Vagina (tissue), 2 donors: ENCODE data around the gene CDKL1. TPM values are rescaled to one million over a fixed set of nuclear protein-coding genes. Genes with fewer than 3 reads are reported as not detected.

ENCODE experiments used
- DNase-seq, 2 donors: peaks; one replicate each; pipeline ENCODE4 v3.0.0-alpha.2; 2017; ENCODE audit errors: extremely low spot score in 2 of 2
- H3K27ac ChIP-seq: fragments of 200-600 bp; sonication (generic); one replicate; pipeline ENCODE4 v1.5.1; 2019
- H3K27me3 ChIP-seq: fragments of 200-600 bp; sonication (generic); one replicate; pipeline ENCODE4 v1.5.1; 2019
- H3K36me3 ChIP-seq, 2 donors: fragments of 200-600 bp; sonication (generic); one replicate each; pipeline ENCODE4 v1.5.1; 2017 to 2019
- H3K4me1 ChIP-seq: fragments of 200-600 bp; sonication (generic); one replicate; pipeline ENCODE4 v1.5.1; 2019
- H3K4me3 ChIP-seq, 2 donors: fragments of 200-600 bp; sonication (generic); 1 replicate in 1 of 2; 2 replicates in 1 of 2; pipeline ENCODE4 v1.5.1; 2016 to 2019
- H3K9me3 ChIP-seq: fragments of 200-600 bp; sonication (generic); one replicate; pipeline ENCODE4 v1.5.1; 2019
- CTCF ChIP-seq, 3 experiments: fragments of 450-650 bp in 2 of 3; fragments of 200-600 bp in 1 of 3; sonication (generic) in 1 of 3; IDR thresholded peaks; one replicate each; pipeline ENCODE4 v1.5.1; 2017 to 2019; ENCODE audit warnings: antibody characterized with exemption in 3 of 3, mild to moderate bottlenecking in 2 of 3, moderate library complexity in 2 of 3
- POLR2A ChIP-seq, 2 donors: fragments of 450-650 bp; IDR thresholded peaks; one replicate each; pipeline ENCODE4 v1.6.1; 2017; ENCODE audit warnings: antibody characterized with exemption in 2 of 2, mild to moderate bottlenecking in 2 of 2, moderate library complexity in 2 of 2
- POLR2AphosphoS5 ChIP-seq, 2 donors: sonication (generic); formaldehyde crosslinking; IDR thresholded peaks; one replicate each; pipeline ENCODE4 v1.9.0; 2017; ENCODE audit warnings: antibody characterized with exemption in 2 of 2, mild to moderate bottlenecking in 2 of 2, low read depth in 1 of 2; ENCODE audit not compliant: insufficient read depth in 1 of 2
- intact Hi-C: fragments of 100-400 bp; cut with DNase I; formaldehyde crosslinking; loops from one replicate; pipeline ENCODE4 v1.15.1; 2023
- total RNA-seq: library from RNA; depleted of rRNA; stranded (reverse); fragments of >200 nt; gene quantifications from one replicate; pipeline ENCODE4 v1.2.3, GENCODE V29; 2016

CDKL1 gene
- total RNA-seq, 1 donor from 2014 or later, result 30.7 TPM

- Histone ChIP-seq H3K9me3 (no peaks in the 10 kb centered on the region), H3K27ac (peak overlapping the region; percentile 10), H3K4me1 (peaks cover 48% of the 10 kb centered on the region), H3K4me3 (no peak overlapping the region), H3K36me3 (peaks cover 0 to 27% of the 10 kb centered on the region in 2 donors), H3K27me3 (no peaks in the 10 kb centered on the region)
- TF ChIP-seq CTCF (IDR thresholded peaks at IDR 0.05) (no peak), POLR2AphosphoS5 (IDR thresholded peaks at IDR 0.05; ENCODE audit: insufficient read depth in 1 of 2, low read depth in 1 of 2) (peak; percentile 32 to 35)
- no peak for DNase-seq
- intact Hi-C loops, result no loop called here
Observed at GRCh38 chr14:50333014-50333509, 63.6 kb downstream of the CDKL1 start.

GRCh38 chr14:50331596-50331995 lies 65.1 kb downstream of the CDKL1 start:
- TF ChIP-seq CTCF (IDR thresholded peaks at IDR 0.05), result no peak
- TF ChIP-seq POLR2A (IDR thresholded peaks at IDR 0.05), result no peak
- TF ChIP-seq POLR2AphosphoS5 (IDR thresholded peaks at IDR 0.05; ENCODE audit: insufficient read depth in 1 of 2, low read depth in 1 of 2), result no peak

GRCh38 chr14:50321009-50321660 lies 75.5 kb downstream of the CDKL1 start:
- Histone ChIP-seq H3K27me3 (no peaks in the 10 kb centered on the region), H3K4me1 (peaks cover 19% of the 10 kb centered on the region), H3K9me3 (no peaks in the 10 kb centered on the region), H3K4me3 (peak overlapping the region in 1 of 2 donors; percentile 13), H3K27ac (peak overlapping the region; percentile 64), H3K36me3 (peaks cover 4 to 12% of the 10 kb centered on the region in 2 donors)
- intact Hi-C loops, result loop anchor here (2.0 kb wide), 1 partner anchor 212 kb away; the partner anchor contains the start of gene MAP4K5
- DNase-seq, result no peak
- peak; percentile 26 to 75 (median 69) for TF ChIP-seq CTCF (IDR thresholded peaks at IDR 0.05)
- TF ChIP-seq POLR2AphosphoS5 (IDR thresholded peaks at IDR 0.05; ENCODE audit: insufficient read depth in 1 of 2, low read depth in 1 of 2), result peak; percentile 15 to 72
- TF ChIP-seq POLR2A (IDR thresholded peaks at IDR 0.05), result no peak

More at GRCh38 chr14:50331596-50331995, 65.1 kb downstream of the CDKL1 start:
- Histone ChIP-seq H3K36me3 (peaks cover 0 to 27% of the 10 kb centered on the region in 2 donors), H3K9me3 (no peaks in the 10 kb centered on the region), H3K4me1 (peaks cover 45% of the 10 kb centered on the region), H3K27ac (peak overlapping the region; percentile 6), H3K4me3 (no peak overlapping the region), H3K27me3 (no peaks in the 10 kb centered on the region)
- intact Hi-C loops, result no loop called here
- no peak for DNase-seq

GRCh38 chr14:50320283-50320682 lies 76.4 kb downstream of the CDKL1 start:
- intact Hi-C loops, result loop anchor here (2.0 kb wide), 1 partner anchor 213 kb away; the partner anchor contains the start of gene MAP4K5

More at GRCh38 chr14:50320283-50320682, 76.4 kb downstream of the CDKL1 start:
- no peaks in the 10 kb centered on the region for H3K27me3 ChIP-seq
- TF ChIP-seq CTCF (IDR thresholded peaks at IDR 0.05), result no peak
- TF ChIP-seq POLR2AphosphoS5 (IDR thresholded peaks at IDR 0.05; ENCODE audit: insufficient read depth in 1 of 2, low read depth in 1 of 2), result peak in 1 of 2 donors; percentile 78
- H3K4me1 ChIP-seq, result peaks cover 19% of the 10 kb centered on the region
- H3K9me3 ChIP-seq, result no peaks in the 10 kb centered on the region
- peak overlapping the region; percentile 64 for H3K27ac ChIP-seq
- no peak for DNase-seq
- H3K4me3 ChIP-seq, result no peak overlapping the region
- peaks cover 0 to 4% of the 10 kb centered on the region in 2 donors for H3K36me3 ChIP-seq
